Stimulated activated CD8-positive, alpha-beta memory T cell treated with anti-CD3 and anti-CD28 coated beads, Interleukin-4, amount 100 ng/mL, for 48 hours (primary cell): Measurements from ENCODE around the gene NR0B2.
"Not testable (repeated sequence)": the region's sequence is repeated elsewhere in the genome, so short reads cannot be mapped to it uniquely, and the experiment has no call there.

Experiments
- DNase-seq: peaks from one replicate; pipeline ENCODE4 v3.0.0-alpha.2; 2020

The NR0B2 gene

GRCh38 chr1:26888231-26888630 is 25.5 kb downstream of the NR0B2 start:
- DNase-seq, result no peak

GRCh38 chr1:26887125-26887524 is 26.6 kb downstream of the NR0B2 start:
- no peak for DNase-seq

GRCh38 chr1:26882696-26883463 is 30.9 kb downstream of the NR0B2 start:
- DNase-seq, result no peak

- not testable (repeated sequence) for DNase-seq
Observed at GRCh38 chr1:26881611-26882010, 32.2 kb downstream of the NR0B2 start.

- DNase-seq, result no peak
Observed at GRCh38 chr1:26879793-26880192, 34.0 kb downstream of the NR0B2 start.

GRCh38 chr1:26877326-26877725 is 36.4 kb downstream of the NR0B2 start:
- no peak for DNase-seq

GRCh38 chr1:26874896-26875295 is 38.9 kb downstream of the NR0B2 start:
- DNase-seq, result no peak

- DNase-seq, result not testable (repeated sequence)
Observed at GRCh38 chr1:26873097-26873496, 40.7 kb downstream of the NR0B2 start.

GRCh38 chr1:26864610-26865480 is 48.9 kb downstream of the NR0B2 start:
- DNase-seq, result peak; percentile 95

- DNase-seq, result no peak
Observed at GRCh38 chr1:26863685-26864077, 50.1 kb downstream of the NR0B2 start.

GRCh38 chr1:26862781-26863684 is 50.7 kb downstream of the NR0B2 start, which contains the start of gene SFN:
Gene SFN (plus strand): TSS chr1:26863149. CDS start chr1:26863213, 64 bp downstream.
- peak; percentile 82 for DNase-seq

- DNase-seq, result no peak
Observed at GRCh38 chr1:26861889-26862378, 51.8 kb downstream of the NR0B2 start.
